HL-60/S4 treated with phorbol 12-myristate 13-acetate at 8.2 ng/mL for 4 days and 3 days (cell line): ENCODE data around the gene SGF29.
"Not testable (repeated sequence)": the region's sequence is repeated elsewhere in the genome, so short reads cannot be mapped to it uniquely, and the experiment has no call there.

ENCODE experiments used
- in situ Hi-C: fragments of 300-500 bp; cut with MboI; formaldehyde crosslinking; loops from 2 replicates; pipeline ENCODE4 v1.15.0; 2022; ENCODE audit warnings: low sequenced_read_pairs

Gene SGF29

DNA sequence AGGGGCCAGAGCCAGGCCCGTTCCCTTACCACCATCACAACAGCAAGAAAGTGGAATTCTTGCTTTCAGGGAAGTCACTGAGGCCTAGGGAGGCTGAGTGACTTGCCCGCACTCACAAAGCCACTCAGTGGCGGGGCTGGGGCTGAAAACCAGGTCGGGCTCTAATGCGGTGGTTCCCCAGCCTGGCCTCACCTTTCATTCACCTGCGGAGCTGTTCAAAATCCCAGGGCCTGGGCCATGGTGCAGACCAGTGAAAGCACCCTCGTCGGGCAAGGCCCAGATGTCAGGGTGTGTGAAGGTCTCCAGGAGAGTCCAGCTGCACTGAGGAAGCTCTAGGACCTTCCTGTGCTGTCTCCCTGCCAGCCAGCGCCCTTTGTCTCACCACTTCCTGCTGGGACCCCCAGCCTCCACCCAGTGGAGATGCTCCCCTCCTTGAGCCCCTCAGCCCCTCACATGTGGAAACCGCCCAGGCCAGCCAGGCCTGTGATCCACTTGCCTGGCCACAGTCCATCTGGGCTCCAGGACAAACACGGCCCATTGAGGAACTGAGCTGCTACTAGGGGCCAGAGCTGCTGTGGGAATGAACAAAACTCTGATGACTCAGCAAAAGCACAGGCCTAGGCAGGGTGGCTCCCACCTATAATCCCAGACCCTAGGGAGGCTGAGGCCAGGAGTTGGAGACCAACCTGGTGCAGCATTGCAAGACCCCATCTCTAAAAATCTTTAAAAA is 55.3 kb downstream of the SGF29 start:
- in situ Hi-C loops = not testable (repeated sequence)

DNA sequence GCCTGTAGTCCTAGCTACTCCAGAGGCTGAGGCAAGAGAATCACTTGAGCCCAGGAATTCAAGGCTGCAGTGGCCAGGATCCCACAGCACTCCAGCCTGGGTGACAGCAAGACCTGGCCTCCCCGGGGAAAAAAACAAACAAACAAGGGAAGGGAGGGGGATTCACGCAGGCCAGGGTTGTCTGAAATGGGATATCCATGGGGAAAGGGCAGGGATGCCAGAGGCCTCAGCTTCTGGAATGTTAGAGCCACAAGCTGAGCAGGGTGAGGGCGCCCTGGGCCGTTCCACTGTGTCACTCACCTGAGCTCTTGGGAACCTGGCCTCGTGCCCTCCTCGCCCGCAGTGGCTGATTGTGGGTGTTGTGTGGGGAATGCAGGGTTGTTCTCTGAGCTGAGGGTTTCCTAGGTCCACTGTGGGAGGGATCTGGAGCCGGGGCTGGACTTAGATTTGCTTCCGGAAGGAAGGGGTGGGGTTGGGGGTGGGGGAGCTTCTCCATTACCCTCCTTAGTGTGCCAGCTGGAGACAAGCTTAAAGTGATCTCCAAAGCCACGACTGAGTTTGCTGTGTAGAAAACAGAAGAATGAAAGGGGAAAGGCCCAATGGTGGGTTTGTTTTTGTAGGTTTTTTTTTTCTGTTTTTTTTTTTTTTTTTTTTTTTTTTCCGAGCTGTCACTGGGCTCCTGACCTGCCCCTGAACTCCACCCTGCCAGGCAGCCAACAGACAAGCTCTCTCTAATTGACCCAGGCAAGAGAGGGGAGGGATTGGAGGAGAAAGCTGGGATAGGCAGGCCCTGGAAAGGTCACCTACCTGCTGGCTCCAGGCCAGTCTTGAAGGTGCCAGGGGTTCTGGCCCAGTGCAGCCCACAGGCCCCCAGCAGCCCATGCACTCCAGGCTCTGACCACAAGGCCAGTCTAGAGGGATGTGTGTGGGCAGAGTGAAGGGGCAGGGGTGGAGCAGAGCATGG is 56.2 kb downstream of the SGF29 start, which contains the start of gene SULT1A1:
TSS of gene SULT1A1 (minus strand) at position 414 of the 964 bp plus-strand sequence. CDS start 1,189 bp downstream, outside the sequence.
- in situ Hi-C loops = no loop called here

- in situ Hi-C loops = no loop called here
Observed at GRCh38 chr16:28610595-28611191, 57.0 kb downstream of the SGF29 start.

DNA sequence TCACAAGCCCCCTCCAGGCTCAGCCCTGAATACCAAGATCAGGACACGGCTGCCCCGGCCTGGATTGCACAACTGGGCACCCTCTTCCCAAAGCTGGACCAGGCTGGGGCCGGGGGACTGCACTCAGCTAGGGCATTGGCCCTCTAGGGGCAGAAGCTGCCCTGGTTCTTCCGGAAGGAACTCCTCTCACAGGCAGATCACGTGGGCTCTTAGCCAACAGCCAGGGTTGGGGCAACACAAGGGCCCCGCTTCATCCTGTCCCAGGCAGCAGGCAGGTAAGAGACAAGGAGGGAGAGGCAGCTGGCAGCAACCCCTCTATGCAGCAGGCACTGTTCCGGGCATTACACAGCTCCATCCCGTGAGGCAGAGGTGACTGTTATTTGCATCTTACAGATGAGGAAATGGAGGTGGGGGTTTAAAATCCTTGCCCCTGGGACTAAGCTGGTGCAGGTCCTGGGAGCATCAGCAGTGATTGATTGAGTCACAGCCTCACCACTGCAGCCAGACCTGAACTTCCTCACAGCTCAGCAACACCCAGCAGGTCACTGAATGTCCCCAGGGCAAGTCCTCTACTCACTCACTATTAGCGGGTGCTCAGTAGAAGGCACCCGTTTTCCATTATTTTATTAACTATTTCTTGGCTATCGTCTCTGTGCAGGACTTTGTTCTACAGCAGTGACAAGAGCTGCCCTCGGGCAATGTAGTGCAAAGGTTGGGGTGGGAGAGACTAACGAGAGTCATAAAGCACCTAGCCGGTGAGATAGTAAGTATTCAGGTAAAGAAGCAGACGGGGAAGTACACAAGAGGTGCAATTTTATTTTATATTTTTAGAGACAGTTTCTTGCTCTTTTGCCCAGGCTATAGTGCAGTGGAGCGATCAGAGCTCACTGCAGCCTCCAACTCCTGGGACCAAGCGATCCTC is 58.9 kb downstream of the SGF29 start:
- in situ Hi-C loops = not testable (repeated sequence)

DNA sequence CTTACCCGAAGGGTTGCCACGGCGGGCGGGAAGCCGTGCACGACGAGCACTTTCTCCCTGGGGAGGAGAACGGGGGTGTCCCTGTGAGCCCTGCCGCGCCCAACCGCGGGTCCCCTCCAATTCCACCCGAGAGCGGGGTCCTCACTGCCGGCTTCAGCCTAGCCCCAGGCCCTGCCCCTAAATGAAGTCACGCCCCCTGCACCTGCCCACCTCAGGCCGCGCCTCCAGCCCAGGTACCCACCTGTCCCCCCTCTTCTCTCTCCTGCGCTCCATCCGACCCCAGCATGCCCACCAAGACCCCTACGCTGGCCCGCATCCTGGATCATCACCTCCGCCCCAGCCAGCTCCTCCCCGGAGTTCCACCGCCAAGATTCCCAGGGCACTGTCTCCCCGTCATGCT is 60.2 kb downstream of the SGF29 start:
- in situ Hi-C loops = not testable (repeated sequence)

GRCh38 chr16:28614561-28614960 is 60.8 kb downstream of the SGF29 start:
- in situ Hi-C loops = not testable (repeated sequence)

GRCh38 chr16:28615486-28616223 is 61.9 kb downstream of the SGF29 start:
- in situ Hi-C loops = not testable (repeated sequence)

DNA sequence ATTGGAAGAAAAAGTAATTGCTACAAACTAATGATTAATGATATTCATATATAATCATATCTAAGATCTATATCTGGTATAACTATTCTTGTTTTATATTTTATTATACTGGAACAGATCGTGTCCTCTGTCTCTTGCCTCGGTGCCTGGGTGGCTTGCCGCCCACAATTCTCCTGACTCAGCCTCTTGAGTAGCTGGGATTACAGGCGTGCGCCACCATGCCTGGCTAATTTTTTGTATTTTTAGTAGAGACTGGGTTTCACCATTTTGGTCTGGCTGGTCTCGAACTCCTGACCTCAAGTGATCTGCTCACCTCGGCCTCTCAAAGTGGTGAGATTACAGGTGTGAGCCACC is 62.5 kb downstream of the SGF29 start:
- in situ Hi-C loops = not testable (repeated sequence)

- in situ Hi-C loops = no loop called here
Observed at GRCh38 chr16:28616636-28617035, 62.9 kb downstream of the SGF29 start.

GRCh38 chr16:28617874-28618273 is 64.2 kb downstream of the SGF29 start:
- in situ Hi-C loops = no loop called here

- in situ Hi-C loops = not testable (repeated sequence)
Observed at GRCh38 chr16:28620316-28620715, 66.6 kb downstream of the SGF29 start.

GRCh38 chr16:28621481-28622155 is 67.9 kb downstream of the SGF29 start:
- in situ Hi-C loops = no loop called here

DNA sequence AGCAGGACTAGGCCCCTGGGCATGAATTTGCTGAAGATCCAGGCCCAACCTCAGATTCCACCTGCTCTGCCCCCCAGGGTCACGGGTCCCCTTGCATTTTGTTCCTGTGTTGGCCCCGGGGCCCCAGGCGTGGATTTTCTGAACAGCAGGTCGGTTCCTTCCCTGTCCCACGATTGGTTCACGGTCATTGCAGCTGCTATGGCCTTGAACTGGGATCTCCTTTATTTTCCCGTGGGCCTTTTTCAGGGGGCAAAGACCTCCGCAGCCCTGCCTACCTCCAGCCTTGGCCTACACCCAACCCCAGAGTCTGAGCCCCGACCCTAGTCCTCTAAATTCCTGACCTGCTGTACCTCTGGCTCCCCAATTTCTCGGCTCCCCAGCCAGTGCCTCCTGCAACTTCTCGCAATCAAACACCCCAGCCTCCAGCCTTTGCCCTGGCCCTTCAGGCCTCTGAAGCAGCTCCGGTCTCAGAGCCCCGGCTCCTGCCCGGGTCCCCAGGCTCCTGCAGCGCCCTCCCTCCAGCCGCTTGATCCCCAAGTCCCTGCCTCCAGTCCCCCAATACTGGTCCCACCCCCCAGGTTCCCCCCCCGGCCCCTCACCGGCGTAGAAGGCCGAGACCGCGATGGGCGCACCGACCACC is 68.9 kb downstream of the SGF29 start:
- in situ Hi-C loops = not testable (repeated sequence)

DNA sequence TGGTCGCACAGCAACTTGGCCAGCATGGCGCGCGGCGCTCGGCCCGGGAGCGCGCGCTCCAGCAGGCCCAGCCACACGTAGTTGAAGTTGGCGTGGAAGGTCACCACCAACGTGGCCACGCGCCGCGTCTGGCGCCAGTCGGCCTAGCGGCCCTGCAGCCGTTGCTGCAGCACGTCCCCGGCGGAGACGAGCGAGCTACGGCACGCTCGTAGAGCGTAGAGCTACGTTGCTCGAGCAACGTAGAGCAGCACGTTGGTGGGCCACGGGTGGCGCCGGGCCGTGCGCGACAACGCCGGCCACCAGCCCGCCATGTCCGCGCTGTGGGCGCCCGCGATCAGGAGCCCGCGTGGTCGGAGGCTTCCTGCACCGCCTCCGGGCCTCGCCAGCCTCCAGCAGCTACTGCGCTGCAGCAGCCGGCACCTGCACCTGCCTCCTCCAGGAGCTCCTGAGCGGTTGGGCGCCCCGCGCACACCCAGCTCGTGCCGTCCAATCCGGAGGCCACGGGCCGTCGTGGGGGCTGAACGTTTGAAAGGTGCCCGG is 69.5 kb downstream of the SGF29 start:
- in situ Hi-C loops = no loop called here

DNA sequence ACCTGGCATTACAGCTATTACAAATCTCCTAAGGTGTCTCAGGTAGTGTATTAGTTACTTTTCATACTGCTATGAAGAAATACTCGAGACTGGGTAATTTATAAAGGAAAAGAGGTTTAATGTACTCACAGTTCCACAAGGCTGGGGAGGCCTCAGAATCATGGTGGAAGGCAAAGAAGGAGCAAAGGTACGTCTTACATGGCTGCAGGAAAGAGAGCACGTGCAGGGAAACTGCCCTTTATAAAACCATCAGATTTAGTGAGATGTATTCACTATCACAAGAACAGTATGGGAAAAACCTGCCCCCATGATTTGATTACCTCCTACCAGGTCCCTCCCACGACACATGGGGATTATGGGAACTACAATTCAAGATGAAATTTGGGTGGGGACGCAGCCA is 77.2 kb downstream of the SGF29 start:
- in situ Hi-C loops = not testable (repeated sequence)

- in situ Hi-C loops = not testable (repeated sequence)
Observed at GRCh38 chr16:28636093-28636823, 82.5 kb downstream of the SGF29 start.

GRCh38 chr16:28637765-28638164 is 84.0 kb downstream of the SGF29 start, which contains the start of gene NPIPB8:
Gene NPIPB8 (plus strand): TSS chr16:28638065. CDS start chr16:28638361, 296 bp downstream.
- in situ Hi-C loops = not testable (repeated sequence)

GRCh38 chr16:28638359-28638758 is 84.6 kb downstream of the SGF29 start:
- in situ Hi-C loops = not testable (repeated sequence)
